GM19397 (cell line): ENCODE data around the gene CHST1.

Experiments
- ATAC-seq: cut with Tn5 transposase; IDR thresholded peaks from one replicate; pipeline ENCODE4 v1.9.1; 2021; ENCODE audit warnings: mild to moderate bottlenecking, moderate library complexity; ENCODE audit not compliant: unreplicated experiment

Gene CHST1

DNA sequence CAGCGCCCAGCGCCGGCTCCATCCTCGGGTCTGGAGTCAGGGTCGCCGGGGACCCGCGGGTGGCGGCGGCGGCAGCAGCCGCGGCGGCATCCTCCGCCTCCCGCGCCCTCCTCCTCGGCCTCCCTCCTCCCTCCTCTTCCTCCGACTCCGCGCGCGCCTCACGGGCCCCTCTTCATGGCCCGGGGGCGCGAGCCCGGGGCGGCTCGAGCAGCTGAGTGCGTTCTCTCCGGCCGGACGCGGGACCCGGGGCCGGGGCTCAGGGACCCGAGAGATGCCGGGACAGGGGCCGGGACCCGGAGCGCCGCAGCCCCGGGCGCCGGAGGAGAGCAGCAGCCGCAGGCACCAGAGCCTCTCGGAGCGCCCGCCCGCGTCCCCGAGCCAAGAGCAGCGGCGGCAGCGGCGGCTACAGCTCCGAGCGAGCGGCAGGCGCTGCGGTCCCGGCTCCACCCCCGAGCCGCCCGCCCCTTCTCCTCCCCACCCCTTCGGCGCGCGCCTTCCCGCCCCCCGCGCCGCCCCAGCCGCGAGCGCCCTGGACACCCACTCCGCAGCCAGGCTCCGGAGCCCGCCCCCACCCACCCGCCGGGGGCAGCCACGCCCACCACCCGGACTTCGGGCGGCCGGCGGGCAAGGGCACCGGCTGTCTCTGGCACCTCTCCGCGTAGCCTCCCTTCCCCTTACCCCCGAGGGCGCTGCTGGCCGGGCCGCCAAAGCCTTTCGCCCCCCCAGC, at the start of gene CHST1:
Gene CHST1 (minus strand): TSS at position 417 of the 727 bp plus-strand sequence. CDS start 14,699 bp downstream, outside the sequence.
- no peak for ATAC-seq

GRCh38 chr11:45713573-45713972, 48.2 kb upstream of the CHST1 start:
- no peak for ATAC-seq

DNA sequence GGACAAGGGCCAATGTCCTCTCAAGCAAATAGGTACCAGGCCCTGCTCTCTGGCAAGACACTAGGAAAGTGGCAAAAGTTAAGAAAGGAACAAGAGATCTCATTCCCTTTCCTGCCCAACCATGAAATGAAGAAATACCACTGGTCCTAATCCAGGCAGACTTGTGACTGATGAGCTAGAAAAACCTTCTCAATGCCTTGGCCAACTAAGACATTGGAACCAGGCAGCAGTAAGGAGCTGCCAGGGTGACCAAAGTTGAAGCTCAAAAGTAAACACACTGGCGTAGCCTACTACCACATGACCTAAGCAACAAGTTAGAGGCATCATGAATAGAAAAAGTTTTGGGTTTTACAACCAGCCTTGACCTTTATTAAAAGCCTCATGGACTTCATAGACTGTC, 45.1 kb upstream of the CHST1 start:
- no peak for ATAC-seq

DNA sequence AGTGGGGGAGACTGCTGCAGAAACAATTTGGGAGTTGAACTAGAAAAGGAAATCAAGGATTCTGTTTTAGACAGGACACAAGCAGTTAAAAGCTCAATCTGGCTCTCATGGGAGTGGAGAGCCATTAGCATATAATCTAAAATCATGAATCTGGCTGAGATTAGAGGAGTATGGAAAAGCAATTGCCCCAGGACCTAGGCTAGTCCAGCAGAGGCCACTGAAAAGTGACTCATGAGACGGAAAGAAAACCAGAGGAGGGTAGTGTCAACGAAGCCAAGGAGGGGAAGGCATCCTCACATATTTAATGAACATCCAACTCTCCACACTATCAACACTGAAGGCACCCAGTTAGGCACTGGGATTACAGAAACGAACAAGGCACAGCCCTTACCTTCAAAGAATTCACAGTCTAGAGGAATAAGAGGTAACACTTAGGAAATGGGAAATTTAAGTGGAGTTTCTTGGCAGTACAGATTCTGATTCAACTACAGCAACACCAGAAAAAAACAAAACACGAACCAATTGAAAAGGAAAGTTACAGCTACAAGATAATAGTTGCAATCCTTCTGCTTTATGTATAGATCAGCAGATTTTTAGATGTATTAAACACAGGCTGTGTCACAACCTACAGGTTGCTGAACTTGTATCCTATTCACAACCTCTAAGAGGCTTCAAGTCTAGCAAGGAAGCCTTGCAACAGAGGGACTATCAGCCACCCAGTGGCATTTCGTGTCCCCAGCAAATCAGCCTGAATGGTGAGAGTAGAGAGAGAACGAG, 43.7 kb upstream of the CHST1 start:
- ATAC-seq: no peak

- ATAC-seq: no peak
Observed at GRCh38 chr11:45704635-45705034, 39.2 kb upstream of the CHST1 start.

DNA sequence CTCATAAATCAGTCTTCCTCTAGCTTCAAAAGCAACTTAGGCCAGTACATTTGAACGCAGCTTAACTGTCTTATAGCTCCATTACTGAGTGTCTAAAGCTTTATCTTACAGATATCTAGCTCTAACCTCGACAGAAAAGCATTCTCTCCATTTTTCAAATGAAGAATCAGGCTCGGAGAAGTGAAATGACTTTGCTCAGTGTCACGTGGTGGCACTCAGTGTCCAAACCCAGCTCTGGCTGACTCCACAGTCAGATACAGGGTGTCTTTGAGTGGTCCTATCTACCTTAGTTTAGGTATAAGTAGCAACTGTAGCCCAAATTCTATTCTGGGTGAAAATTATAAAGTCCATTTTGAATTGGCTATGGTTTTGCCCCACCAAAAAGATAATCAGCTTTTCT, 38.7 kb upstream of the CHST1 start:
- no peak for ATAC-seq

- no peak for ATAC-seq
Observed at GRCh38 chr11:45702511-45702910, 37.1 kb upstream of the CHST1 start.

DNA sequence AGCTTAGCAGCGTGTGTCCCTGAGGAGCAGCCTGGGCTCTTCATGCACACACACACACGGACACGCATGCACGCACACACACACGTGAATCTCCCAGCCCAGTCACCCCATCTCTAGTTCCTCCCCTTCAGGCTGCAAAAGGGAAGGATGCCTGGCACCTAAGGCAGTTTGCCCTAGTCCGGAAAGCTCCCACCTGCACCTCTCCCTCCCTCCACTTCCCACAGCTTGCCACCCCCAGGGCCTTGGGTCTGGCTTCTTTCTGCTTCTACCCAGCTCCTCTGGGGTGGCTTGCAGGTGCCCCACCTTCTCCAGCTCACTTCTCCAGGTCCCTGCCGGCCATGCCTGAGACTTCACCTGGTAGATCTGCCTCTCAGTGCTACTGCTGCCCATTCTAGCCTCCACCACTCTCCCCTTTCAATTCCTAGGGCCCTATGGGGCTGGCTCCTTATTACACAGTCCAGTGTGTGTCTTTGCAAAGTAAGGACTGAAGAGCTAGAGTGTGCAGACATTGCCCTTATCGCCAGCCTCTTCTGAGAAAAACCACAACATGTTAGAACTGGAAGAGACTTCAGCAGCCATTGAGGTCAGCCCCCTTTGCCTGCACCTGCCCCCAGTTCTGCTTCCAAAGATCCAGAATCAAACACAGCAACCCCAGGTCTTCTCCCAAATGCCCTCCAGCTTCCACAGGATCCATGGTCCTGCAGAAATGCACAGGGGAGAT, 33.5 kb upstream of the CHST1 start:
- ATAC-seq: no peak

- ATAC-seq: no peak
Observed at GRCh38 chr11:45692808-45693453, 27.5 kb upstream of the CHST1 start.

DNA sequence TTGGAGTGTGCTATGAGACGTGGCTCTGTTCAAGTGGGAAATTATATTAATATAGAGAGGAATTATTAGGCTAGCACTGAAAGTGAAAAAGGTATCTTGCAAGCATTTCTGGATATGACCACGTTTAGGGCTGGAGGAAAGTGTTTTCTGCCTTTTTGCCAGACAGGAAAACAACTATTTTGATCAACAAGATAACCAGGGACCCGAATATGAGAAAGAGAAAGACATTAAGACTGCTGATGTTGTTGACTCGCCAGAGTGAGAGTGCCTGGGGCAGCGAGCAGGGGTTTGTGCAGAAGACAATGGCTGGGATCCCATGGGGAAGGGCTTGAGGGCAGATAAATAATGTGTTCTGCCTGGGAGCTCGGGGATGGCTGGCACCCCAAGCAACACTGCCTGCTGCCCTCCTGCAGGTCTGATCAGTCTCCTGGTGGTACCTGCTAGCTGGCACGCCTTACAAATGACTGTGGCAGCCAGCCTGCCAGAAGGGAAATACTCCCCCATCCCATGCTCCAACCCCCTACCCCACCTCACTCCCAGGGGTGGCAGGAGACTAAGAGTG, 23.1 kb upstream of the CHST1 start:
- ATAC-seq: no peak

DNA sequence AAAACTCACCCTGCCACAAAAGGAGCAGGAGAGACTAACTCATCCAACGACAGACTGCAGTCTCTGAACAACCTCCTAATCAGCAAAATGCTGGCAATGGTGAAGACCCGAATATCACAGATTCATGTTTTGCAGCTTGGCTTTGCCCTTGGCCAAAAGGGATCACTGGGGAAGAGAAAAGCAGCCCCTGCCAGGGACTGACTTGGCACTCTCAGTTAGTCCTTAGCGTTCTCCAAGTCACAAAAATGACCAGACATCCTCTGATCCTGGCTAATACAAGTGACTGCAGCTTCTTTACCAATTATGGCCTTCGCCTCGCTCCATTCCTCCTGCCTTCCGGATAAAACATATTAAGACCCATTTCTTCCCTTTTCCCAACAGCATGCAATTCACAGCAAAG, 22.4 kb upstream of the CHST1 start:
- ATAC-seq: no peak

GRCh38 chr11:45685964-45686537, 20.6 kb upstream of the CHST1 start:
- ATAC-seq: no peak

- no peak for ATAC-seq
Observed at GRCh38 chr11:45684440-45684839, 19.0 kb upstream of the CHST1 start.

DNA sequence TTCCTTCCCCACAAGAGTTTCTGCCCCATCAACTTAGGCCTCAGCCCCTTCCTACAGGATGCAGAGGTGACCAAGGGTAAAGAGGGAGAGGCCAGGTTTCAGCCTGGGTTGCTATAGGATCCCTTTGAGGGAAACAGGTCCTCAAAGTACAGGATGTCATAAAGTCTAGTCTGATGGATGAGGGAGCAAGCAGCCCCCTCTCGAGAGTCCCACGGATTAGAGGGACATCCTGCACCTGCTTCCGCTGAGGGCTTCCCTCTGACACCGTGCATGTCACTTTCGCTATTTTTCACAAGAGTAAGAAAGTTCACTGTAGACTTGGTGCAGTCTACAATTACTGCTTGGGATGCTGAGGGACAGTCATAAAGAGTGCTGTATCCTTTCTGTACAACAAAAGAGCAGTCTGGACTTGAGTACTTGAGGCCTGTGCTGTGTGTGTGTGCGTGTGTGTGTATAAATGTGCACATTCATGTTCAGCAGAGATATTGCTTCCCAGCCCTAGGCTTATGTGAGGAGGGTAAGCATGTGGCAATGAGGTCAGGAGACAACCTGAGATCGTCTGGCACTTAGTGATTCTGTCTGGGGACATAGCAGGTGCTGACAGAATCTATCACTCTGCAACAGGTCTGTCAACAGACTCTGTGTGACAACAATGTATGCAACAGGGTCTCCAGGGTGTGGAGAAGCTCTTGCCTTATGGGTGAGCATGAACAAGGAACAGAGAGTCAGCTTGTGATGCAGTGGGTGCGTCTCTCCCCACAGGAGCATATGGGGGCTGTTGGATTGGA, 18.0 kb upstream of the CHST1 start:
- ATAC-seq: no peak

DNA sequence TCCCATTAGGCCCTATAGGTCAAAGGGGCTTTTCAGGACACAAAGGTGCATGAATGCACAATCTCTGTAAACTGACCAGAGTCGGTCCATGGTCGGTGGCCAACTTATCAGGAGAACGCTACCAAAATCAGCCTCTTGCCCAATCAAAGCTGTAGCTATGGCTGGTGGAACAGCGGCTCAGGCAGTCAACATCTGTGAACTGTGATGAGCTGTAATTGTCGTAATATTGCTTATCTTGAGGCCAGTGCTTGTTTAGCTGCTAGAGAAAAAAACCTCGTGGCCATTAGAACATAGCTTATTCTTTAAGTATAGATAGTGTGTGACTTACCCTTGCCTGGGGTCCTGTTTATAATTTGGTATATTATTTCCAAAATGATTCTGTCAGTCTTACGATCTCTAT, 14.4 kb upstream of the CHST1 start:
- ATAC-seq: no peak

GRCh38 chr11:45678976-45679375, 13.6 kb upstream of the CHST1 start:
- ATAC-seq: no peak

GRCh38 chr11:45677770-45678512, 12.5 kb upstream of the CHST1 start:
- no peak for ATAC-seq

DNA sequence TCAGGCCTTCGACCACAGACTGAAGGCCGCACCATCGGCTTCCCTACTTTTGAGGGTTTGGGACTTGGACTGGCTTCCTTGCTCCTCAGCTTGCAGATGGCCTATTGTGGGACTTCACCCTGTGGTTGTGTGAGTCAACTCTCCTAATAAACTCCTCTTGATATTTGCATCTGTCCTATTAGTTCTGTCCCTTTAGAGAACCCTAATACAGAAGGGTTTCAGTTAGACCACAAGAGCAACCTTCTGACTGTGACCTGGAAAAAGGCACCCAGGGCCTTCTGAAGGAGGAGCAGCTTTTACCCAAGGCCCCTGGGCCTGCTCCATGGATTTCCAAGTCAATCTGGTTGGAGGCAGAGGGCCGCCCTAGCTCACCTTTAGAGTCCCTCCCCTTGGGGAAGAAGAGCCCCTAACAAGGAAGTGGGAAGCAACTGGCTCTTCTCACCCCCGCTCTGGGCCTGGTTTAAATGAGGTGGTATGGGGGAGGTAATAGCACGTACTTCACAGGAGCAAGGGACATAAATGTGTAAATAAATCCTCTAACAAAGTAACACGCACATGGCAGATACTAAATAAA, 11.2 kb upstream of the CHST1 start:
- no peak for ATAC-seq

GRCh38 chr11:45675646-45676045, 10.2 kb upstream of the CHST1 start:
- no peak for ATAC-seq
